PC-9 (cell line): Measurements from ENCODE around the gene MTX1. TPM values are rescaled to one million over a fixed set of nuclear protein-coding genes. Genes with fewer than 3 reads are reported as not detected.
"Not testable (repeated sequence)": the region's sequence is repeated elsewhere in the genome, so short reads cannot be mapped to it uniquely, and the experiment has no call there.

Source experiments
- BruUV-seq: library from RNA; stranded (reverse); fragments of 400-500 nt; replicated peaks from 2 replicates; lab custom pipeline; 2021; lab: Mats Ljungman, UMichigan
- CTCF ChIA-PET: fragments of 300-600 bp; sonication (Branson Sonifier 250); formaldehyde crosslinking; loops from one replicate; lab custom pipeline; 2022; ENCODE audit warnings: antibody characterized with exemption; lab: Charles Lee
- POLR2A ChIA-PET: fragments of 300-600 bp; sonication (Branson Sonifier 250); formaldehyde crosslinking; loops from one replicate; lab custom pipeline; 2022; ENCODE audit warnings: antibody characterized with exemption; ENCODE audit not compliant: unreplicated experiment; lab: Charles Lee
- DNase-seq, 2 experiments: peaks; one replicate each; pipeline versions ENCODE4 v3.0.0 to v3.0.0-alpha.2; 2015 to 2022; ENCODE audit warnings: mixed read lengths in 1 of 2
- H2AFZ ChIP-seq: fragments of 200-600 bp; sonication (generic); 2 replicates; pipeline ENCODE4 v1.8.1; 2017; ENCODE audit warnings: antibody characterized with exemption
- H3F3A ChIP-seq: fragments of 200-600 bp; sonication (generic); 2 replicates; pipeline ENCODE4 v1.8.1; 2017; ENCODE audit warnings: antibody characterized with exemption, mild to moderate bottlenecking, low read depth; ENCODE audit not compliant: insufficient read depth
- H3K27ac ChIP-seq: fragments of 200-600 bp; sonication (generic); 2 replicates; pipeline ENCODE4 v1.6.1; 2016; ENCODE audit warnings: mixed run types
- H3K27me3 ChIP-seq: fragments of 200-600 bp; sonication (generic); 2 replicates; pipeline ENCODE4 v1.6.1; 2016; ENCODE audit warnings: low read depth, mixed run types; ENCODE audit not compliant: insufficient read depth
- H3K36me3 ChIP-seq: fragments of 200-600 bp; sonication (generic); 2 replicates; pipeline ENCODE4 v1.6.1; 2016; ENCODE audit warnings: low read depth, mixed run types
- H3K4me1 ChIP-seq: fragments of 200-600 bp; sonication (generic); replicated peaks from 2 replicates; pipeline ENCODE4 v1.6.1; 2016; ENCODE audit warnings: mixed run types; ENCODE audit not compliant: insufficient read depth
- H3K4me2 ChIP-seq: fragments of 200-600 bp; sonication (generic); 2 replicates; pipeline ENCODE4 v1.6.1; 2017; ENCODE audit warnings: mixed run types
- H3K4me3 ChIP-seq: fragments of 200-600 bp; sonication (generic); 2 replicates; pipeline ENCODE4 v1.6.1; 2016; ENCODE audit warnings: mixed run types
- H3K79me2 ChIP-seq: fragments of 200-600 bp; sonication (generic); 2 replicates; pipeline ENCODE4 v1.6.1; 2017; ENCODE audit warnings: low read depth, mixed run types
- H3K9me2 ChIP-seq: fragments of 200-600 bp; sonication (generic); 2 replicates; pipeline ENCODE4 v1.8.1; 2017; ENCODE audit warnings: mild to moderate bottlenecking; ENCODE audit not compliant: insufficient read depth
- H3K9me3 ChIP-seq: fragments of 200-600 bp; sonication (generic); 2 replicates; pipeline ENCODE4 v1.8.1; 2016; ENCODE audit warnings: low read depth; ENCODE audit not compliant: insufficient read depth
- H4K20me1 ChIP-seq: fragments of 200-600 bp; sonication (generic); 2 replicates; pipeline ENCODE4 v1.8.1; 2017; ENCODE audit not compliant: insufficient read depth
- CTCF ChIP-seq: fragments of 200-600 bp; sonication (generic); conservative IDR thresholded peaks from 2 replicates; pipeline ENCODE4 v1.6.1; 2017; ENCODE audit warnings: mixed run types, antibody characterized with exemption, mild to moderate bottlenecking, moderate library complexity
- EZH2 ChIP-seq: fragments of 200-600 bp; sonication (generic); IDR thresholded peaks from 2 replicates; pipeline ENCODE4 v1.8.0; 2017; ENCODE audit warnings: antibody characterized with exemption, low read depth
- intact Hi-C: fragments of 100-400 bp; cut with micrococcal nuclease; formaldehyde crosslinking; loops from one replicate; pipeline ENCODE4 v1.10.0; 2022; ENCODE audit not compliant: unreplicated experiment
- total RNA-seq: library from RNA; stranded (reverse); gene quantifications from 2 replicates; pipeline ENCODE4 v1.2.3, GENCODE V29; 2021

The MTX1 gene
- total RNA-seq, 1 experiment from 2014 or later, result 56.1 TPM

GRCh38 chr1:155188268-155188667, 20.2 kb upstream of the MTX1 start:
- POLR2A ChIA-PET, result no interaction called here
- no peaks in the 10 kb centered on the region for H3K36me3 ChIP-seq
- no peaks in the 10 kb centered on the region for H3K79me2 ChIP-seq
- H2AFZ ChIP-seq, result no peak overlapping the region
- intact Hi-C loops, result no loop called here
- H3K9me2 ChIP-seq, result no peaks in the 10 kb centered on the region
- H3K4me1 ChIP-seq, result peaks cover 12% of the 10 kb centered on the region; the same call in 1 of the 2 replicates
- no peaks in the 10 kb centered on the region for H4K20me1 ChIP-seq
- H3K27ac ChIP-seq, result no peak overlapping the region
- H3K27me3 ChIP-seq, result no peaks in the 10 kb centered on the region
- H3K9me3 ChIP-seq, result no peaks in the 10 kb centered on the region
- no TSS peak for BruUV-seq
- no peak for DNase-seq
- peaks cover 12% of the 10 kb centered on the region; the same call in 1 of the 2 replicates for H3F3A ChIP-seq
- H3K4me3 ChIP-seq, result no peak overlapping the region
- CTCF ChIA-PET, result no interaction called here
- H3K4me2 ChIP-seq, result no peak overlapping the region
- no peak for TF ChIP-seq CTCF
- TF ChIP-seq EZH2, result no peak

GRCh38 chr1:155189926-155190325, 18.6 kb upstream of the MTX1 start:
- not testable (repeated sequence) for H3K36me3 ChIP-seq
- intact Hi-C loops, result loop anchor here (5.0 kb wide), 2 partner anchors 37 to 132 kb away; partner anchors contain the start of gene RUSC1

GRCh38 chr1:155191904-155192303, 16.6 kb upstream of the MTX1 start:
- CTCF ChIA-PET, result no interaction called here
- peaks cover 21% of the 10 kb centered on the region; the same call in 1 of the 2 replicates for H3F3A ChIP-seq
- H3K4me3 ChIP-seq, result no peak overlapping the region
- H3K27me3 ChIP-seq, result no peaks in the 10 kb centered on the region
- BruUV-seq, result no TSS peak
- no peaks in the 10 kb centered on the region for H3K36me3 ChIP-seq
- no peaks in the 10 kb centered on the region for H4K20me1 ChIP-seq
- H3K27ac ChIP-seq, result no peak overlapping the region
- no peaks in the 10 kb centered on the region for H3K9me3 ChIP-seq
- H3K4me2 ChIP-seq, result peak overlapping the region; percentile 95; the same call in 1 of the 2 replicates
- TF ChIP-seq EZH2, result no peak
- no peak for TF ChIP-seq CTCF
- no peaks in the 10 kb centered on the region for H3K9me2 ChIP-seq
- H2AFZ ChIP-seq, result no peak overlapping the region
- no peaks in the 10 kb centered on the region for H3K79me2 ChIP-seq
- no peak for DNase-seq
- H3K4me1 ChIP-seq, result peaks cover 16% of the 10 kb centered on the region
- POLR2A ChIA-PET, result no interaction called here
- intact Hi-C loops, result loop anchor here (2.0 to 5.0 kb wide), 3 partner anchors 15 to 130 kb away; partner anchors contain the start of gene RUSC1

More at GRCh38 chr1:155189926-155190325, 18.6 kb upstream of the MTX1 start:
- H3F3A ChIP-seq, result peaks cover 21% of the 10 kb centered on the region; the same call in 1 of the 2 replicates
- H3K9me3 ChIP-seq, H3K27ac ChIP-seq, H3K27me3 ChIP-seq, H2AFZ ChIP-seq, H3K79me2 ChIP-seq, H4K20me1 ChIP-seq, CTCF ChIA-PET, BruUV-seq, H3K4me2 ChIP-seq, H3K4me3 ChIP-seq, POLR2A ChIA-PET, DNase-seq, H3K9me2 ChIP-seq: not testable (repeated sequence)
- H3K4me1 ChIP-seq, result peaks cover 22% of the 10 kb centered on the region
